Keratinocyte (primary cell): Measurements from ENCODE around the gene BUD23. TPM values are rescaled to one million over a fixed set of nuclear protein-coding genes. Genes with fewer than 3 reads are reported as not detected.

Source experiments
- DNase-seq: peaks from one replicate; pipeline ENCODE4 v3.0.0-alpha.2; 2011; ENCODE audit warnings: low read depth, missing footprints, low spot score
- FAIRE-seq: peaks from 2 replicates; lab custom pipeline; 2011; peaks lifted over from hg19 to GRCh38; lab: Jason Lieb, UNC
- H2AFZ ChIP-seq: 2 replicates; pipeline ENCODE4 v1.6.0; 2012; ENCODE audit warnings: low read length, control low read depth, inconsistent platforms; ENCODE audit not compliant: control insufficient read depth
- H3K27ac ChIP-seq: 2 replicates; pipeline ENCODE4 v1.5.1; 2011; ENCODE audit warnings: low read length; ENCODE audit not compliant: control insufficient read depth, insufficient read depth
- H3K27me3 ChIP-seq: 3 replicates; pipeline ENCODE4 v1.6.0; 2011; ENCODE audit warnings: low read length; ENCODE audit not compliant: control insufficient read depth, insufficient read depth; ENCODE audit errors: extremely low read depth
- H3K36me3 ChIP-seq, 2 experiments: 2 replicates in 1 of 2; 3 replicates in 1 of 2; pipeline ENCODE4 v1.5.1; 2011; ENCODE audit warnings: low read length in 2 of 2, mild to moderate bottlenecking in 1 of 2; ENCODE audit not compliant: control insufficient read depth in 2 of 2, insufficient read depth in 2 of 2; ENCODE audit errors: extremely low read depth in 1 of 2
- H3K4me1 ChIP-seq: 3 replicates; pipeline ENCODE4 v1.5.1; 2011; ENCODE audit warnings: low read length; ENCODE audit not compliant: control insufficient read depth, insufficient read depth; ENCODE audit errors: extremely low read depth
- H3K4me2 ChIP-seq: 3 replicates; pipeline ENCODE4 v1.6.0; 2011; ENCODE audit warnings: low read depth, low read length; ENCODE audit not compliant: control insufficient read depth, insufficient read depth; ENCODE audit errors: extremely low read depth
- H3K4me3 ChIP-seq, 3 experiments: fragments of 200-600 bp in 1 of 3; sonication (generic) in 1 of 3; 2 replicates in 2 of 3; 3 replicates in 1 of 3; pipeline ENCODE4 v1.5.1; 2011 to 2016; ENCODE audit warnings: low read length in 3 of 3, mild to moderate bottlenecking in 3 of 3, control low read depth in 2 of 3, inconsistent platforms in 1 of 3, low read depth in 1 of 3, mixed read lengths in 1 of 3, mixed run types in 1 of 3, moderate library complexity in 1 of 3; ENCODE audit not compliant: control insufficient read depth in 2 of 3, insufficient read depth in 2 of 3; ENCODE audit errors: extremely low read depth in 1 of 3
- H3K79me2 ChIP-seq: 2 replicates; pipeline ENCODE4 v1.6.0; 2012; ENCODE audit warnings: low read length; ENCODE audit not compliant: control insufficient read depth, insufficient read depth
- H3K9ac ChIP-seq: 3 replicates; pipeline ENCODE4 v1.6.0; 2011; ENCODE audit warnings: low read length; ENCODE audit not compliant: control insufficient read depth, insufficient read depth; ENCODE audit errors: extremely low read depth
- H3K9me1 ChIP-seq: 3 replicates; pipeline ENCODE4 v1.6.0; 2011; ENCODE audit warnings: low read length; ENCODE audit not compliant: control insufficient read depth, insufficient read depth; ENCODE audit errors: extremely low read depth
- H3K9me3 ChIP-seq: 2 replicates; pipeline ENCODE4 v1.5.1; 2012; ENCODE audit warnings: low read depth, low read length; ENCODE audit not compliant: control insufficient read depth
- H4K20me1 ChIP-seq: 3 replicates; pipeline ENCODE4 v1.6.0; 2011; ENCODE audit warnings: low read length; ENCODE audit not compliant: control insufficient read depth, insufficient read depth; ENCODE audit errors: extremely low read depth
- CTCF ChIP-seq, 3 experiments: IDR thresholded peaks in 1 of 3; conservative IDR thresholded peaks in 1 of 3; optimal IDR thresholded peaks in 1 of 3; 2 replicates in 2 of 3; 3 replicates in 1 of 3; pipeline versions ENCODE3 to v1.5.1; 2011; ENCODE audit warnings: low read length in 3 of 3, mild to moderate bottlenecking in 3 of 3, moderate library complexity in 2 of 3, control low read depth in 1 of 3, inconsistent platforms in 1 of 3; ENCODE audit not compliant: insufficient read depth in 2 of 3; ENCODE audit errors: extremely low read depth in 1 of 3
- EZH2 ChIP-seq: IDR thresholded peaks from one replicate; pipeline ENCODE4 v1.6.1; 2012; ENCODE audit warnings: inconsistent platforms, mild to moderate bottlenecking, low read length, moderate library complexity
- dilution Hi-C: fragments of 300-500 bp; cut with MboI; formaldehyde crosslinking; loops from one replicate; pipeline ENCODE4 v1.7.0; 2020; ENCODE audit warnings: low sequenced_read_pairs; ENCODE audit not compliant: extremely low pct_ligation_motif_present
- polyA plus RNA-seq, 5 experiments: library from polyadenylated mRNA; depleted of rRNA in 3 of 5; stranded (reverse) in 3 of 5; stranded (forward) in 1 of 5; unstranded in 1 of 5; fragments of >200 nt; gene quantifications; 1 replicate in 1 of 5; 2 replicates in 3 of 5; 3 replicates in 1 of 5; pipeline versions ENCODE4 v1.2.1 to v1.2.3, GENCODE V29; 2011 to 2012; ENCODE audit warnings: missing spikeins in 2 of 5, low read depth in 1 of 5, low replicate concordance in 1 of 5

Gene BUD23
- polyA plus RNA-seq, 1 donor (not counting 4 experiments of a cell fraction or from before 2014, with no cell fraction given), result 72.0 TPM

GRCh38 chr7:73742338-73742752 lies 58.9 kb downstream of the BUD23 start:
- Histone ChIP-seq H3K79me2 (peaks cover 6% of the 10 kb centered on the region), H3K4me3 (no peak overlapping the region), H3K9ac (no peak overlapping the region), H2AFZ (no peak overlapping the region), H3K27me3 (no peaks in the 10 kb centered on the region), H4K20me1 (no peaks in the 10 kb centered on the region), H3K4me1 (peaks cover 17% of the 10 kb centered on the region), H3K36me3 (peaks cover under 1 to 1% of the 10 kb centered on the region in 2 experiments), H3K27ac (no peak overlapping the region), H3K4me2 (no peak overlapping the region), H3K9me3 (no peaks in the 10 kb centered on the region), H3K9me1 (no peaks in the 10 kb centered on the region)
- TF ChIP-seq CTCF (optimal IDR thresholded peaks at IDR 0.05 in 1 of 3, IDR thresholded peaks at IDR 0.05 in 1 of 3, conservative IDR thresholded peaks at IDR 0.05 in 1 of 3; ENCODE audit: extremely low read depth in 1 of 3, insufficient read depth in 2 of 3, low read length in 3 of 3), result no peak
- TF ChIP-seq EZH2, result no peak
- dilution Hi-C loops, result no loop called here
- DNase-seq, result no peak
- FAIRE-seq, result no peak

- no peak for TF ChIP-seq CTCF (optimal IDR thresholded peaks at IDR 0.05 in 1 of 3, IDR thresholded peaks at IDR 0.05 in 1 of 3, conservative IDR thresholded peaks at IDR 0.05 in 1 of 3; ENCODE audit: extremely low read depth in 1 of 3, insufficient read depth in 2 of 3, low read length in 3 of 3)
- TF ChIP-seq EZH2, result no peak
- Histone ChIP-seq H3K36me3 (no peaks in the 10 kb centered on the region), H4K20me1 (no peaks in the 10 kb centered on the region), H3K4me3 (no peak overlapping the region), H3K79me2 (no peaks in the 10 kb centered on the region), H3K9me3 (no peaks in the 10 kb centered on the region), H3K4me2 (no peak overlapping the region), H3K9me1 (no peaks in the 10 kb centered on the region), H3K27me3 (no peaks in the 10 kb centered on the region), H3K9ac (peak overlapping the region; percentile 9), H2AFZ (no peak overlapping the region), H3K4me1 (peaks cover 12% of the 10 kb centered on the region), H3K27ac (no peak overlapping the region)
- DNase-seq (no peak), FAIRE-seq (no peak)
- dilution Hi-C loops, result no loop called here
Observed at GRCh38 chr7:73742753-73743641, 59.6 kb downstream of the BUD23 start.
